Effector memory CD4-positive, alpha-beta T cell (primary cell): ENCODE measurements around the gene PROSER2.

Source experiments
- DNase-seq, 3 donors: peaks; one replicate each; pipeline ENCODE4 v3.0.0-alpha.2; 2020
- H3K27ac ChIP-seq: 2 replicates; pipeline ENCODE4 v1.7.0; 2013; ENCODE audit warnings: mild to moderate bottlenecking, low read length, moderate library complexity; ENCODE audit not compliant: insufficient read depth, poor library complexity, severe bottlenecking
- H3K27me3 ChIP-seq: replicated peaks from 2 replicates; pipeline ENCODE4 v1.7.0; 2013; ENCODE audit warnings: mild to moderate bottlenecking, low read length; ENCODE audit not compliant: insufficient read depth, control insufficient read depth, poor library complexity, severe bottlenecking
- H3K36me3 ChIP-seq: 2 replicates; pipeline ENCODE4 v1.7.0; 2013; ENCODE audit warnings: mild to moderate bottlenecking, low read length, moderate library complexity; ENCODE audit not compliant: control insufficient read depth, insufficient read depth
- H3K4me1 ChIP-seq: 2 replicates; pipeline ENCODE4 v1.7.0; 2013; ENCODE audit warnings: low read length, mild to moderate bottlenecking; ENCODE audit not compliant: control insufficient read depth, insufficient read depth, poor library complexity, severe bottlenecking
- H3K4me3 ChIP-seq: 2 replicates; pipeline ENCODE4 v1.7.0; 2013; ENCODE audit warnings: low read length, low read depth, mild to moderate bottlenecking; ENCODE audit not compliant: insufficient read depth, poor library complexity, severe bottlenecking
- H3K9me3 ChIP-seq: 2 replicates; pipeline ENCODE4 v1.7.0; 2013; ENCODE audit warnings: mild to moderate bottlenecking, low read length, moderate library complexity; ENCODE audit not compliant: control insufficient read depth

The PROSER2 gene

GRCh38 chr10:11831520-11831951 lies 8.4 kb downstream of the PROSER2 start:
- DNase-seq, result no peak
- Histone ChIP-seq H3K36me3 (no peaks in the 10 kb centered on the region), H3K4me1 (no peaks in the 10 kb centered on the region), H3K9me3 (no peaks in the 10 kb centered on the region), H3K27me3 (no peaks in the 10 kb centered on the region), H3K27ac (no peak overlapping the region), H3K4me3 (no peak overlapping the region)

GRCh38 chr10:11832042-11832441 lies 8.9 kb downstream of the PROSER2 start:
- no peak for DNase-seq
- H3K4me1 ChIP-seq, result no peaks in the 10 kb centered on the region
- no peaks in the 10 kb centered on the region for H3K36me3 ChIP-seq
- no peak overlapping the region for H3K27ac ChIP-seq
- no peak overlapping the region for H3K4me3 ChIP-seq
- H3K9me3 ChIP-seq, result no peaks in the 10 kb centered on the region
- no peaks in the 10 kb centered on the region for H3K27me3 ChIP-seq

- no peak for DNase-seq
- no peaks in the 10 kb centered on the region for H3K4me1 ChIP-seq
- no peaks in the 10 kb centered on the region for H3K36me3 ChIP-seq
- no peak overlapping the region for H3K27ac ChIP-seq
- H3K27me3 ChIP-seq, result no peaks in the 10 kb centered on the region
- H3K4me3 ChIP-seq, result no peak overlapping the region
- no peaks in the 10 kb centered on the region for H3K9me3 ChIP-seq
These were observed 11.9 kb downstream of the PROSER2 start for GRCh38 chr10:11835061-11835460.

- Histone ChIP-seq H3K4me3 (no peak overlapping the region), H3K36me3 (no peaks in the 10 kb centered on the region), H3K4me1 (no peaks in the 10 kb centered on the region), H3K27me3 (no peaks in the 10 kb centered on the region), H3K27ac (no peak overlapping the region), H3K9me3 (no peaks in the 10 kb centered on the region)
- no peak for DNase-seq
These were observed 12.5 kb downstream of the PROSER2 start for GRCh38 chr10:11835704-11836103.

GRCh38 chr10:11837372-11838161 lies 14.4 kb downstream of the PROSER2 start:
- H3K27ac ChIP-seq, result no peak overlapping the region
- DNase-seq, result no peak
- H3K36me3 ChIP-seq, result no peaks in the 10 kb centered on the region
- no peak overlapping the region for H3K4me3 ChIP-seq
- no peaks in the 10 kb centered on the region for H3K27me3 ChIP-seq
- H3K4me1 ChIP-seq, result no peaks in the 10 kb centered on the region
- no peaks in the 10 kb centered on the region for H3K9me3 ChIP-seq

GRCh38 chr10:11838298-11838852 lies 15.2 kb downstream of the PROSER2 start:
- Histone ChIP-seq H3K36me3 (no peaks in the 10 kb centered on the region), H3K9me3 (no peaks in the 10 kb centered on the region), H3K27ac (no peak overlapping the region), H3K27me3 (no peaks in the 10 kb centered on the region), H3K4me1 (no peaks in the 10 kb centered on the region), H3K4me3 (no peak overlapping the region)
- DNase-seq, result no peak

GRCh38 chr10:11841375-11841774 lies 18.2 kb downstream of the PROSER2 start:
- Histone ChIP-seq H3K4me3 (no peak overlapping the region), H3K36me3 (no peaks in the 10 kb centered on the region), H3K4me1 (no peaks in the 10 kb centered on the region), H3K27me3 (no peaks in the 10 kb centered on the region), H3K9me3 (no peaks in the 10 kb centered on the region), H3K27ac (no peak overlapping the region)
- DNase-seq, result no peak

GRCh38 chr10:11842411-11842810 lies 19.3 kb downstream of the PROSER2 start:
- Histone ChIP-seq H3K27me3 (no peaks in the 10 kb centered on the region), H3K4me3 (no peak overlapping the region), H3K4me1 (no peaks in the 10 kb centered on the region), H3K36me3 (no peaks in the 10 kb centered on the region), H3K9me3 (no peaks in the 10 kb centered on the region), H3K27ac (no peak overlapping the region)
- DNase-seq, result no peak

- no peak overlapping the region for H3K4me3 ChIP-seq
- H3K27ac ChIP-seq, result no peak overlapping the region
- H3K27me3 ChIP-seq, result no peaks in the 10 kb centered on the region
- no peak for DNase-seq
- H3K4me1 ChIP-seq, result no peaks in the 10 kb centered on the region
- no peaks in the 10 kb centered on the region for H3K36me3 ChIP-seq
- no peaks in the 10 kb centered on the region for H3K9me3 ChIP-seq
These were observed 22.0 kb downstream of the PROSER2 start for GRCh38 chr10:11845113-11845512.

GRCh38 chr10:11846542-11846941 lies 23.4 kb downstream of the PROSER2 start:
- H3K9me3 ChIP-seq, result no peaks in the 10 kb centered on the region
- DNase-seq, result no peak
- no peaks in the 10 kb centered on the region for H3K36me3 ChIP-seq
- H3K27me3 ChIP-seq, result no peaks in the 10 kb centered on the region
- H3K4me1 ChIP-seq, result no peaks in the 10 kb centered on the region
- no peak overlapping the region for H3K27ac ChIP-seq
- H3K4me3 ChIP-seq, result no peak overlapping the region
